NCI-H1436 treated with DMSO at 0.1 percent for 48 hours (cell line): ENCODE results near the gene MAPRE2.

Experiments
- DNase-seq: peaks from one replicate; lab custom pipeline; 2025; lab: John Stamatoyannopoulos, UW

MAPRE2 gene

GRCh38 chr18:35183886-35184285, 142.7 kb downstream of the MAPRE2 start:
- DNase-seq, result no peak

- no peak for DNase-seq
These were observed 144.6 kb downstream of the MAPRE2 start for GRCh38 chr18:35185771-35186170.

GRCh38 chr18:35186291-35187034, 145.2 kb downstream of the MAPRE2 start:
- no peak for DNase-seq

- DNase-seq, result no peak
These were observed 148.3 kb downstream of the MAPRE2 start for GRCh38 chr18:35189510-35189909.

GRCh38 chr18:35190948-35191697, 149.9 kb downstream of the MAPRE2 start:
- no peak for DNase-seq

- DNase-seq, result no peak
These were observed 150.4 kb downstream of the MAPRE2 start for GRCh38 chr18:35191698-35192025.

- peak; percentile 89 for DNase-seq
These were observed 151.2 kb downstream of the MAPRE2 start for GRCh38 chr18:35192415-35192814.
